DMS114 treated with DMSO at 0.1 percent for 48 hours (cell line): Measurements from ENCODE around the gene TANC2.

Experiments used
- DNase-seq: peaks from one replicate; lab custom pipeline; 2025; ENCODE audit not compliant: unreplicated experiment; lab: John Stamatoyannopoulos, UW

The TANC2 gene

DNA sequence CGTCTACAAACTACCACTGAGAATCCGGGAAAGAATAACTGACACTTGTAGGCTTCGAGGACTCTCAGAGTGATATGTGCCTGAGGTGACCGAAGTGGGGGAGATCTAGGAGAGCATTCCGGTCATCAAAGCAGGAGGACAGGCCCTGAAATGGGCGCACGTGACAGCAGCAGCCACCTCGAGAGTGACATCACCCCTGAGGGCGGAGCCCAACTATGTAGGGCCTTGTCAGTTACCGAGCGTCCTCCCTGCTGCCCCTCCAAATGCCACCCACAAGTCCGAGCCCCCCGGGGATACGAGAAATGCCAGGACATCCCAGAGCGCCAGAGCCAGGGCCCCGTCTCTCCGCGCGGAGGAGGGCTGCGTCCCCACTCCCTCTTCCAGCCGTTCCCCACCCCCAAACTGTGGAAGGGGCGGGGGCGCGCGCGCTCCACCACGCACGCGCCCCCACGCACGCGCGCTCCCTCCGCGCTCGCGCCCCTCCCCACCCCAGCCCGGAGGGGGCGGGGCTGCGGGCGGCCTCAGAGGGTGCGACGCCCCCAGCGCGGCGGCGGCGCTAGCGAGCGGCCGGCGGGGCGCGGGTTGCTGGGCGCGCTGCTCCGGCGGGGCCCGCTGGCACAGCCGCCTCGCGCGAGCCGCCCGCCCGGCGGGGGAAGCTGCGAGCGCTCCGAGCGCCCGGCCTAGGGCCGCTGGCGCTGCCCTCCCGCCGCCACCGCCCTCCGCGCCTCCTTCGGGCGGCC, at the start of gene TANC2:
TANC2 (plus strand) TSS at position 550 of the 740 bp plus-strand sequence. CDS start 43,325 bp downstream, outside the sequence.
- peak; percentile 58 for DNase-seq

DNA sequence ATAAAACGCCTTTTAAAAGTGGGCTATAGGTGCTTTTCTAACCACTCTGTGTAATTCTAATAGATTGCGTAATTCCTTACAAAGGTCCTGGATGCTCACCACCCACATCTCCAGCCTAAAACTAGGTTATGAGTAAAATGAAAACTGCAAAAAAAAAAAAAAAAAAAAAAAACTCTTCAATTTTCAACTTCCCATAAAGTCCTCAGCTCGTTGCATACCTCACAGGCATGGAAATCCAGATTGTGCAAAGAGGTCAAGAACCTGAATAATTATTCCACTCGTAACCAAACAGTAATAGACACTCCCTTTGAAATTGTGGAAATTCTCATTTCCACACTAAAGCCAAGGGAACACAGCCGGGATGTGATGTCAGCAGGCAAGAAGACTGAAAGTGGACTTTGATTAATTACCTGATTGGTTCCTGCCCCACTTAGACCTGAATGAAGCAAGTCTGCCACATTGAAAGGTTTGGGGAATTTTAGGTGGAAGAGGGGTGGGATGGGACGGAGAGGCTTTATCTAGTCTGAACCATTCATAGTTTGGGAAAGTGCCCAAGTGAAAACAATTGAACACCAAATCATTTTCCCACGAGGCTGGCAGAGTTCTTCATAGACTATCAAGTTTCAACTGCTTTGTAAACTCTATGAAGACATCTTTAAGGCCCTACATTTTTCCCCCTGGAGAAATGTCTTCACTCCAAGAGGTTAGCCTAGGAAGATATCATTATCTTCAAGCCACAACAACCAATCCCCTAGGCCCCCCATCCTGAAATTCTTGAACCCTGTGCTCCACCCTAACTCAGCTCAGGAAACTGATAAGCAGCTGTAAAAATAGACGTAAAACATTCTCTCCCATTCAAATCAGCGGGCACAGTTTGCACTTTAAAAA, 49.1 kb upstream of the TANC2 start:
- DNase-seq: no peak

DNA sequence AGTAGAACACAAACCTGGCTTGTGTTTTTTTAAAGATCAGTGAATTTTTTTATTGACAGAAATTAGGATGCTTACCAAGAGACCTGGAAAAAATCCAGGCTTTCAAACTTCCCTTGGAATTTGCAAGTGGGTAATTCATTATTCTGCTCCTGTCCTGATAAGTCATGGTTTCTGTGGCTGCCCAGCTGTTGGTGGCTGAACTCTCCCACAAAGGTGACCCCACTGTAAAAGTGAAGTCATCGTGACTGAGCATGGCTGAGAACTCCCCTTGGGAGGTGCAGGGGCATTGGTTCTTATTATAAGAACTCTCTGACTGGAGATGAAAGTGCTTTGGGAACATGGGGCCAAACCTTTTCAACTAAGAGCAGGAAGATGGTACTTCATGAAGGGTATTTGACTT, 46.6 kb upstream of the TANC2 start:
- DNase-seq: no peak

DNA sequence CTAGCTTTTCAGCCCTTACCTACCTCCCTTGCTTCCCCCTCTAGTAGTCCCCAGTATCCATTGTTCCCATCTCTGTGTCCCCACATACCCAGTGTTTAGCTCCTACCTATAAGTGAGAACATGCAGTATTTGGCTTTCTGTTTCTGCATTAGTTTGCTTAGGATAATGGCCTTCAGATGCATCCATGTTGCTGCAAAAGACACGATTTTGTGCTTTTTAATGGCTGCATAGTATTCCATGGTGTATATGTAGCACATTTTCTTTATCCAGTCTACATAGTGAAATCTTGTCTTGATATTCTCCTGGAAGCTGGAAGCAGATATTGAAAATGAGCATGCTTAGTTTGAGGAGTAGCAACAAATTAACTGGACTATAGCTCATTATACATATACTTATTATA, 45.7 kb upstream of the TANC2 start:
- DNase-seq: no peak

DNA sequence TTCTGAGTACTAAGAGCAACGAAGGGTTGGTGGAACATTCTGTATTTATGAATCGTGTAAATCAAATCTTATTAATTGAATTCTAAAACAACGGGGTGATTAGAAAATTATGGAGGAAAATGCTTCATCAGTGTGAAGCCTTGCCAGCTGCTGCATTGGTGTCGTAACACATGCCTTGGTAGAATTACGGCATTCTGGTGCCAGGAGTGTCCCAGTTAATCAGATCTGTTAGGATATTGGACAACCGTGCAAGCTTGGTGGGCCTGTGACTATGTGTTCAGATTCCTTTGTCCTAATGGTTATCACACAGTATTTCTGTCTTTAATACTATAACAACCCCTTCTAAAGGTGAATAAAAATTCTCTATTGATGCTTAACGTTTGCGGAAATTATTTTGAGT, 44.2 kb upstream of the TANC2 start:
- no peak for DNase-seq

DNA sequence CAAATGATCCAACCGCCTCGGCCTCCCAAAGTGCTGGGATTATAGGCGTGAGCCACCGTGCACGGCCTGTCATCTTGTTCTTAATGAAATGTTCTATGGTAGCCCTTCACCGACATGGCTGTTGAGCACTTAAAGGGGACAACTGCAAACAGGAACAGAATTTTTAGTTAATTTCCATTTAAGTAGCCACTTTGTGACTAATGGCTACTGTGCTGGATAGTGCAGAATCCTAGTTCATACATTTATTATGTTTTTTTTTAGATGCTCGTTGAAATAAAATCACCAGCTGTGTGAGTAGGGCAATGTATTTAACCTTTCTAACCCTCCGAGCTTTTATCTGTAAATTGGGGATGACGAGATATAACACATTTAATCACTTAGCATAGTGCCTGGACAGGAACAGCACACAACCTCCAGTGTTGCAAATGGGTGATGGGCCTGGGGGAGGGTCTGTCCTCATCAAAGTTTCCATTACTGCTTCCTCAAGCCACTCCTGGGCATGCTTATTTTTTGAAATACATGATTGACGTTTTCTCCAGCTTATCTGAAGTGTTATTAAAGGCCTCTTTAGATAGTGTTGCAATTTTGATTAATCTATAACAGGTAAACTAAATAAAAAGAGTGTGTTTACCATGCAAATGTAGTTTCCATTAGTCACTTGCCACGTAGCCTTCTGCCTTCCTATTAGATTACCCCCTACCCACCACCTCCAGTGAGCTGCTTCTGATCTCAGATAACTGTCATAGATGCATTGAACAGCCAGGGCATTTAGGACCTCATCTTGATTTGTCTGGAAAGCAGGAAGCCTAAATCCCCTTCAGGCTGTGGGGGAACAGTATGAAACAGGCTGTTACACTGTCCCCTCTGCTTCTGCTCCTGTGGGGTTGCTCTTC, 42.5 kb upstream of the TANC2 start:
- no peak for DNase-seq

DNA sequence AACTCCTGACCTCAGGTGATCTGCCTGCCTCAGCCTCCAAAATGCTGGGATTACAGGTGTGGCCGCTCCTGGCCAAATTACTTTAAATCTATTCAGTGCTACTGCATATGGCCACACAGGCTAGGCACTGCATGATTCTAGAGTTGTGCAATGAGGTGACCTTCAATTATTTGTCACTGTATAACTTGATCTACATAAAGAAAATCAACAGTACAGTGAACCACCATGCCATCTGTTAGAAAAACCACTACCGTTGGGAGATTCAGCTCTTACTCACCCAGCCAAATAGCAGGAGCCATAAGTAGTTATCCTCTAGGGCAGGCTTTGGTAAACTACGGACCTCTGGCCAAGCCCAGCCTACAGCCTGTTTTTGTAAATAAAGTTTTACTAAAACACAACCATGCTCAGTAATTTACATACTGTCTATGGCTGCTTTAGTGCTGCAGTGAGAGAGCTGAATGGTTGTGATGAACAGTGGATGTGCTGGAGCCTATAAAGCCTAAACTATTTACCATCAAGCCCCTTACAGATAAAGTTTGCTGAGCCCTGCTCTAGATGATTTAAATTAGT, 40.7 kb upstream of the TANC2 start:
- DNase-seq: no peak

DNA sequence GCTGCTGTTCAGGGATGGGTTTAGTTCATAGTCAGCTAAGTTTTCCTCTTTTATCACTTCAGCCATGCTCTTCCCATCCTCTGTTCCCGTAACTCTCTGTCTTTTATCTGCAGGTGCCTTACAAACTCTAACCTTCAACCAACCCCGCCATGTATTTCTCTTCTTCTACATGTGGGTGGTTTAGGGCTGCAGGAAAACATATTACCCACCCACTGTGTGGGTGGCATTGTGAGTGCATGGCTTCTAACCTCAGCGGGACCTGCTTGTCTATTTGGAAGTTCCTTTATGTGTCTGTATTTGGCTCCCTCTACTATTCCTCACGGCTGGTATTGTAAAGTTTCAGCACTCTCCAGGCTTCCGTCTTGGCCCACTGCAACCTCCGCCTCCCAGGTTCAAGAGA, 39.0 kb upstream of the TANC2 start:
- DNase-seq: no peak

DNA sequence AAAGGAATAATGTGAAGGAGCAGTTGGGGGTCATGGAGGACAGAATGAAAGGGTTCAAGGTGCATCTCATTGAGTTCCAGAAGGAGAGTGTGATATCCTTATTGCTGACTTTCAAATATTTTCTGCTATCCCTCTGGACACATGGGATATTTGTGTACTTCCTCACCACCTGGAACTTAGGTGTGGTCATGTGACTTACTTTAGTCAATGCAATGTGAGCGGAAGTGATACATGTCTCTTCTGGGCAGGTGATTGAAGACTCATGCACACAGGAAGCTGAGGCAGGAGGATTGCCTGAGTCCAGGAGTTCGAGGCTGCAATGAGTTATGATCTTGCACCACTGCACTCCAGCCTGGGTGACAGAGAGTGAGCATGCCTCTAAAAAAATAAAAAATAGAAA, 36.7 kb upstream of the TANC2 start:
- no peak for DNase-seq

DNA sequence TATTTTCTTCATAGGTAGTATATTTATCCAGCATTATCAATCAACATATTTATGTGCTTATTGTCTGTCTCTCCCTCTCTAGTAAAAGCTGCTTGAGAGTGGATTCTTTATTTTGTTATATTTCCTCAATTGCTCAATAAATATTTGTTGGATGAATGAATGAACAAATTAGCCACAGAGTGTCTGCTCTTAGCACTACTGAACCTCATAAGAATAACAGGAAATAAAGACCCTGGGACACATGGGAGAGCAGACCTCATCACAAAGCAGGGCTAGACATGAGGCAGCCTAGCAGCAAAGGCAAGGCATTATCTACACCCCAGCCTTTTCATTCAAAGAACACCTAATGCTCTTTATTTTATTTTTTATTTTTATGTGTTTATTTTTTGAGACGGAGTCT, 34.9 kb upstream of the TANC2 start:
- DNase-seq: no peak

DNA sequence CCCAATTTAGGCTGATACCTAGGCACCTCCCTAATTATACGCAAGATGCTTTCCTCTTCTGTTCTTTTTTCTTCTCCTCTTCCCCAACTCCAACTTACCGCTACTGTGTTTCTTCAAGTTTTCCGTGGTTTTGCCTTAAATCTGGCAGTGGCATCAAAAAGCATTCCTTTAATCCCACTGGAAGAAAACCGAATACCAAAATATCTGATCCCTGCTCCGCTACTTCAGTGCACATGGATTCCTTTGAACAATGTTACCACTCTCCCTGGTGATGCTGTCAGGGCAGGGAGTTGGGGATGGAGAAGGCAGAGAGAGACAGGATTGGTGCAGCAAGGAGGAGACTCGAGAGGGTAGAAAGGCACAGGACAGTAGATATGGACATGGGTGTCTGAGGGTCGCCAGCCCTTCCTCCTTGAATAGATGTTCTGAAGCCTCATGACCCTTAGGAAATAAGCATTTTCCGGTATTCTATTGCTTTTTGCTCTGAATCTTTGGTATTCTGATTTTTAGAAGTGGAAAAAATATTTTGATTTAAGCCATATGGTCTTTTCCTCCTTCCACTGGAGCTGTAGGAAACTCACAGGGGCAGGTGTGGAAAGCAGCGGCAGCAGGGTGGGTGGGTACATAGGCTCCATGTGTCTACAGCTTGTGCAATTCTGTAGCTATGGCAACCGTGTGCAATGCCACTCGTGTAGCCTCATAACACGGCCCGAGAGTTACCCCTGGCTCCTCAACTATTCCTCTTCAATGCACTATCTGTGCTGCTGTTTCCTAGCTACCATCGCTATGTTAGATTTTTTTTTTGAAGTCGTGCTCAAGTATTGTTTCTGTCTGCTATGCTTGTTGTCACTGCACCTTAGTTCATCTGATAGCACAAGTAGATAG, 32.3 kb upstream of the TANC2 start:
- DNase-seq: no peak

DNA sequence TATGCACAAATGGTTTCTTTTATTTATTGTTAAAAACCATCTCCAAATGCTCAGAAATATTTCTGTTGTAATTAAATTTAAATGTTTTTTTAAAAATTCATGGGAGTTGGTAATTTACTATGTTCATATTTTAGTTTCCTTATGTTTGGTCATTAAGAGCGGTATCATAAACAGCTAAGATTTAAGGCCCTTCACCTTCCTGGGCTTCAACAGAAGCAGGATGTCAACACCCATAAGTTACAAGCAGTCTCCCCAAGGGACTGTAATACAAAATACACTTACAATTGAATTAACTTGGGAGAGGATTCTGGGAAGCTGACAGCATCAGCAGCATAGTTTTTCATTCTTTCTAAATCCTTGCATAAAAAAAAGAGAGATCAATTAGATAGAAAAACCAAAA, 30.9 kb upstream of the TANC2 start:
- no peak for DNase-seq

DNA sequence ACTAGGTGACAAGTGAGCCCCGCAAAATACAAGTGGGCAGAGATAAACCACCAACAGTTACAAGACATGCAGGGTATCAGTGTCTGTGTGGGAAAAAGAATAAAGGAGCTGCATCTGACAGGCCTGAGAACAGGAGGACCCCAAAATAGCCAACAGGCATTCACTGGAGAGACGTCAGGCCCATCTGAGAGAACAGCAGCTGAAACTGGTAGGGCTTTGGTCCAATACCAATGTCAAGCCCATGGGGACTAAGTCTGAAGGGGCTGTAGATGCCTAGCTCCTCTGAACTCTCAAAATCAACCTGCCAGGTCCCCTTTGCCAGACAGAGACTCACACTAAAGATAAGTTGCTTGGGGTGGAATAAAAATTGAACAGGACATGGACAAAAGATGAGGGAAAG, 30.5 kb upstream of the TANC2 start:
- no peak for DNase-seq

DNA sequence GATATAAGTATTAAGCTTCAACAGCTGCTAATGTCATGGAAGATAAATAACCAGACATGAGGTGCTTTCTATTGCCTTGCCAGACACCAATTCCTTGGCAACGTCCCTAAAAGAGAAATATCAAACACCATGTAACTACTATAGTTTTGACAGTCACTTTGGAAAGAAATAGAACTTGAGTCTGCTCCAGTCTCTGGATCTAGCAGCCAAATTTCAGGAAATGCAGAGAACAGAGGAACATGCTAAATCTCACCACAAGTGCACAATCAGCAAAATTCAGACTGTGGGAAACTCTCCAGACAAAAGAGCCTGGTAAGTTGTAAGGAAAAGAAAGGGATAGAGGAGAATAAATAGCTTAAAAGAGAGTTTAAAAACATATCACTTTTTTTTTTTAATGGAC, 28.4 kb upstream of the TANC2 start:
- DNase-seq: no peak

DNA sequence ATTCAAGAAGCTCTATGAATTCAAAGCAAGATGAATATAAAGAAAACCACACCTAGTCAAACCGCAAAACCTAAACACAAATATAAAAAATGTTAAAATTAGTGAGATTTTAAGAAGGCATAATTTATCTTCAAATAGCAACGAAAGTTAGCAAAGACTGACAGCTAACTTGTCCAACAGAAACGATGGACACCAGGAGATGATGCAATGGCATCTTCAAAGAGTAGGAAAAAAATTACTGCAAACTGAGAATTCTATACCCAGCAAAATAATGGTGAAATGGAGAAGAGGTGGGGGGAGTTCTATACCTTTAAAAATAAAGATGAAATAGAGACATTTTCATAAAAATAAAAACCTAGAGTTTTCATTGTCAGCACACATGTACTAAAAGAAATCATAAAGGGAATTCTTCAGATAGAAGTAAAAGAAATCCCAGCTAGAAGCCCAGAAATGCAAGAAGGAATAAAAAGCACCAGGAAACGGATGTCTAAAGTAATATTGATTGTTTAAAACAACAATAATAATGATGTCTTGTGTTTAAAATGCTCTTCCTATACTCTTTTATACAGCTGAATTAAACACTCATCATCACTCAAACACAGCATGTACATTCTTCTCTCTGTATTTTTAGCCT, 24.6 kb upstream of the TANC2 start:
- DNase-seq: no peak

DNA sequence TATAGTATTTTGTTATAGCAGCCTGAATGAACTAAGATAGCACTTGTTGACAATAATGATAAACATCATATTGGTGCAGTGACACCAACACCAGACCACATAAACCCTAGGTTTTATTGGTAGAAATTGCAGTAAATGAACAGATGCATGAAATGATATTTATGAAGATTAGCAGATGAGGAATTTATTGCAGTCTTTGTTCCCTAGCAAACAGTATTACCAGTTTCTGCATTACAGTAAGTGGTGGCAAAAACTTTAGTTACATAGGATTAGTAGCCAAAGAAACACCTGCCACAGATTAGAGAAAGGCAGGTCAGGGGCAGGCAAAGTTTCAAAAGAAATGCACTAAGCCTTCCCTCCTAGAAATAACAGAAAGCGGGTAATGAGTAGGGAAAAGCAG, 17.7 kb upstream of the TANC2 start:
- no peak for DNase-seq

DNA sequence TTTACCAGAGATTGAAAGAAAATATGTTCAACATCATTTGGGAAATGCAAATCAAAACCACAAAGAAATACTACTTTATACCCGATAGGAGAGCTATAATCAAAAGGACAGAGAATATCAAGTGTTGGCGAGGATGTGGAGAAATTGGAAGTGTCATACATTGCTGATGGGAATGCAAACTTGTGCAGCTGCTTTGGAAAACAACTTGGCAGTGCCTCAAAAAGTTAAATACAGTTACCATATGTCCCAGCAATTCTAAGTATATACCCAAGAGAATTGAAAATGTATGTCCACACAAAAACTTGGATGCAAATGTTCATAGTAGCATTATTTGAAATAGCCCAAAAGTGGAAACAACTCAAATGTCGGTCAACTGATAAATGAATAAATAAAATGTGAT, 17.0 kb upstream of the TANC2 start:
- no peak for DNase-seq

DNA sequence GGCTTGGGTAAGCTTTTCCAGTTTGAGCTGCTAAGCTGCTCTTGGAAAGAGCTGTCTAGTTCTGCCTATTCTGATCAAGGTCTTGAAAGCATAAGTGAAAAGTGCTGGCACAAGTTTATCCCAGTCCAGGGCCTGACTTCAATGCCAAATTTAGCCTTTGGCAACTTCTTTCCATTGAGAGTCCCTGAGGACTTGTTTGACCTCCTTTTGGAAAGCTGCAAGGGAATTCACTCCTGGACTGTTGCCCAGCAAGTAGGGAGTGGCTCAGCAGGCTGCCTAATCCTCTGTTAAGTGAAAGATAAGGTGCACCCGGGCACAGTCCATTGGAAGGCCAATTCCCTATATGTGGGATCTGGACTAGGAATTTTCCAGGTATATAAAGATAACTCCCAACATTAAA, 16.0 kb upstream of the TANC2 start:
- DNase-seq: no peak

DNA sequence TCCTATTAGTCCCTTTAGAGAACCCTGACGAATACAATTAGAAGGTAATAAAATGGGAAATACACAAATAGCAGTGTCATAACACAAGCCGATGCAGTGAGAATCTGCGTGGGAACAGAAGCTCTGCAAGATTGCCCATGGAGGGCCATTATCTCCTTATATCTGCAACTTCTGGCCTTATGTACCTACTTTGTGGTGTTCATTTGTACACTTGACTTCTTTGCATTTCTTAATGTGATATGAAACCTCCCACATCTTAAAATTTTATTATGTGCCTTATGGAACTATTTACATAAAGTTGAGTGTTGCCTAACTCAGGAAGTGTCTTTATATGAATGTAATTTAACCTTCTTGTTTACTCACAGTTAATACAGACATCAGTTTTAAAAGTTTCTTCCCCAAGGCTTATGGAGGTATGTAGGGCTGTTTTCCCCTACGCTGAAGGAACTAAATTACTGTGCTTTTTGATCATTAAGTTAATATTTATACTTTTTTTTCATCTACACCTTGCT, 10.1 kb upstream of the TANC2 start:
- no peak for DNase-seq
